IPS DF 6.9 (cell line): Measurements from ENCODE around the gene PTCRA.

Experiments
- DNase-seq: peaks from one replicate; pipeline ENCODE4 v3.0.0-alpha.2; 2013; ENCODE audit warnings: low read depth, low spot score
- H3K27ac ChIP-seq: one replicate; pipeline ENCODE4 v1.5.1; 2013; ENCODE audit warnings: low read length, control low read depth
- H3K27me3 ChIP-seq: 2 replicates; pipeline ENCODE4 v1.6.1; 2013; ENCODE audit warnings: mild to moderate bottlenecking, low read length; ENCODE audit not compliant: control insufficient read depth, insufficient read depth
- H3K36me3 ChIP-seq: 2 replicates; pipeline ENCODE4 v1.6.1; 2013; ENCODE audit warnings: low read length; ENCODE audit not compliant: control insufficient read depth, insufficient read depth
- H3K4me1 ChIP-seq: 2 replicates; pipeline ENCODE4 v1.6.1; 2013; ENCODE audit warnings: low read length; ENCODE audit not compliant: control insufficient read depth, insufficient read depth
- H3K4me3 ChIP-seq: 2 replicates; pipeline ENCODE4 v1.5.1; 2013; ENCODE audit warnings: mild to moderate bottlenecking, low read length
- H3K9me3 ChIP-seq: 2 replicates; pipeline ENCODE4 v1.6.1; 2013; ENCODE audit warnings: low read length, inconsistent platforms; ENCODE audit not compliant: control insufficient read depth, insufficient read depth
- WGBS: extraction: QIAGEN DNeasy Blood & Tissue Kit; methylation state at CpG from one replicate; pipeline ENCODE4 v1.1.7; 2013; ENCODE audit warnings: mixed read lengths, missing lambda C conversion rate; ENCODE audit not compliant: insufficient read length, insufficient coverage; 5-methylcytosine and 5-hydroxymethylcytosine counted together

Gene PTCRA

GRCh38 chr6:42929821-42930360 lies 14.0 kb downstream of the PTCRA start:
- no peak for DNase-seq
- no CpG with 5 or more reads among the region's 16 CpGs for WGBS
- peak overlapping the region; percentile 6 for H3K27ac ChIP-seq
- no peaks in the 10 kb centered on the region for H3K9me3 ChIP-seq
- peaks cover 3% of the 10 kb centered on the region; the same call in 1 of the 2 replicates for H3K36me3 ChIP-seq
- no peaks in the 10 kb centered on the region for H3K4me1 ChIP-seq
- no peaks in the 10 kb centered on the region for H3K27me3 ChIP-seq
- peak overlapping the region; percentile 75; the same call in 1 of the 2 replicates for H3K4me3 ChIP-seq

- H3K4me1 ChIP-seq, result no peaks in the 10 kb centered on the region
- no peak overlapping the region for H3K27ac ChIP-seq
- peaks cover 9% of the 10 kb centered on the region; the same call in 1 of the 2 replicates for H3K36me3 ChIP-seq
- no peaks in the 10 kb centered on the region for H3K27me3 ChIP-seq
- H3K9me3 ChIP-seq, result no peaks in the 10 kb centered on the region
- no peak for DNase-seq
- no CpG with 5 or more reads among the region's 3 CpGs for WGBS
- no peak overlapping the region for H3K4me3 ChIP-seq
These were observed 16.6 kb downstream of the PTCRA start for GRCh38 chr6:42932412-42932811.

- H3K27me3 ChIP-seq, result no peaks in the 10 kb centered on the region
- peaks cover 9% of the 10 kb centered on the region; the same call in 1 of the 2 replicates for H3K36me3 ChIP-seq
- H3K9me3 ChIP-seq, result no peaks in the 10 kb centered on the region
- no CpG with 5 or more reads among the region's 3 CpGs for WGBS
- H3K4me1 ChIP-seq, result no peaks in the 10 kb centered on the region
- no peak overlapping the region for H3K4me3 ChIP-seq
- H3K27ac ChIP-seq, result no peak overlapping the region
- no peak for DNase-seq
These were observed 17.4 kb downstream of the PTCRA start for GRCh38 chr6:42933205-42933604.

- H3K36me3 ChIP-seq, result peaks cover 12% of the 10 kb centered on the region
- WGBS, result no CpG with 5 or more reads among the region's 7 CpGs
- no peaks in the 10 kb centered on the region for H3K9me3 ChIP-seq
- no peak overlapping the region for H3K27ac ChIP-seq
- no peak for DNase-seq
- no peaks in the 10 kb centered on the region for H3K27me3 ChIP-seq
- H3K4me3 ChIP-seq, result no peak overlapping the region
- H3K4me1 ChIP-seq, result no peaks in the 10 kb centered on the region
These were observed 19.5 kb downstream of the PTCRA start for GRCh38 chr6:42935322-42935721.

- H3K36me3 ChIP-seq, result peaks cover 12% of the 10 kb centered on the region
- H3K4me1 ChIP-seq, result no peaks in the 10 kb centered on the region
- no peak overlapping the region for H3K4me3 ChIP-seq
- no peaks in the 10 kb centered on the region for H3K27me3 ChIP-seq
- no peak for DNase-seq
- no peaks in the 10 kb centered on the region for H3K9me3 ChIP-seq
- no peak overlapping the region for H3K27ac ChIP-seq
- WGBS, result no CpG with 5 or more reads among the region's 11 CpGs
These were observed 20.5 kb downstream of the PTCRA start for GRCh38 chr6:42936398-42936797.

GRCh38 chr6:42937548-42938427 lies 21.9 kb downstream of the PTCRA start:
- Histone ChIP-seq H3K27ac (no peak overlapping the region), H3K4me3 (no peak overlapping the region), H3K27me3 (no peaks in the 10 kb centered on the region), H3K9me3 (no peaks in the 10 kb centered on the region), H3K4me1 (no peaks in the 10 kb centered on the region), H3K36me3 (peaks cover 12% of the 10 kb centered on the region)
- no CpG with 5 or more reads among the region's 13 CpGs for WGBS
- no peak for DNase-seq

GRCh38 chr6:42938428-42938796 lies 22.6 kb downstream of the PTCRA start:
- DNase-seq, result no peak
- H3K27me3 ChIP-seq, result no peaks in the 10 kb centered on the region
- no peaks in the 10 kb centered on the region for H3K4me1 ChIP-seq
- H3K9me3 ChIP-seq, result no peaks in the 10 kb centered on the region
- H3K4me3 ChIP-seq, result no peak overlapping the region
- peaks cover 12% of the 10 kb centered on the region for H3K36me3 ChIP-seq
- no CpG with 5 or more reads among the region's 5 CpGs for WGBS
- H3K27ac ChIP-seq, result no peak overlapping the region

- no CpG with 5 or more reads among the region's 9 CpGs for WGBS
- Histone ChIP-seq H3K27ac (no peak overlapping the region), H3K4me3 (no peak overlapping the region), H3K27me3 (no peaks in the 10 kb centered on the region), H3K36me3 (peaks cover 14% of the 10 kb centered on the region), H3K4me1 (no peaks in the 10 kb centered on the region), H3K9me3 (no peaks in the 10 kb centered on the region)
- DNase-seq, result no peak
These were observed 23.3 kb downstream of the PTCRA start for GRCh38 chr6:42938987-42939809.

- no peak overlapping the region for H3K4me3 ChIP-seq
- no peaks in the 10 kb centered on the region for H3K27me3 ChIP-seq
- no CpG with 5 or more reads among the region's 4 CpGs for WGBS
- no peak overlapping the region for H3K27ac ChIP-seq
- H3K9me3 ChIP-seq, result no peaks in the 10 kb centered on the region
- H3K36me3 ChIP-seq, result peaks cover 11% of the 10 kb centered on the region
- no peaks in the 10 kb centered on the region for H3K4me1 ChIP-seq
- DNase-seq, result no peak
These were observed 23.9 kb downstream of the PTCRA start for GRCh38 chr6:42939810-42940167.

- no peak overlapping the region for H3K4me3 ChIP-seq
- H3K9me3 ChIP-seq, result no peaks in the 10 kb centered on the region
- no peaks in the 10 kb centered on the region for H3K27me3 ChIP-seq
- no peak for DNase-seq
- H3K36me3 ChIP-seq, result peaks cover 8% of the 10 kb centered on the region
- no peak overlapping the region for H3K27ac ChIP-seq
- no peaks in the 10 kb centered on the region for H3K4me1 ChIP-seq
- no CpG with 5 or more reads among the region's 6 CpGs for WGBS
These were observed 24.7 kb downstream of the PTCRA start for GRCh38 chr6:42940493-42941045.
